Natural killer cell (primary cell): ENCODE measurements around the gene SLC6A17. TPM values are rescaled to one million over a fixed set of nuclear protein-coding genes. Genes with fewer than 3 reads are reported as not detected.

Experiments
- ATAC-seq, 3 donors: fragments of 150-1000 bp in 2 of 3; fragments of 200-7000 bp in 1 of 3; cut with Tn5 transposase; 1 replicate in 1 of 3; 2 replicates in 2 of 3; pipeline ENCODE4 v1.10.0; 2021; ENCODE audit warnings: mild to moderate bottlenecking in 2 of 3, moderate library complexity in 2 of 3
- DNase-seq, 2 donors: peaks; one replicate each; pipeline versions ENCODE4 v3.0.0 to v3.0.0-alpha.2; 2013 to 2021; ENCODE audit warnings: mixed read lengths in 1 of 2
- H3K27ac ChIP-seq: one replicate; pipeline ENCODE4 v1.5.1; 2013; ENCODE audit warnings: mild to moderate bottlenecking, low read length
- H3K27me3 ChIP-seq: one replicate; pipeline ENCODE4 v1.6.1; 2013; ENCODE audit warnings: low read length; ENCODE audit not compliant: control insufficient read depth, insufficient read depth
- H3K36me3 ChIP-seq: one replicate; pipeline ENCODE4 v1.6.1; 2013; ENCODE audit warnings: low read length; ENCODE audit not compliant: control insufficient read depth, insufficient read depth
- H3K4me1 ChIP-seq: one replicate; pipeline ENCODE4 v1.6.1; 2013; ENCODE audit warnings: low read length; ENCODE audit not compliant: control insufficient read depth, insufficient read depth
- H3K4me3 ChIP-seq: one replicate; pipeline ENCODE4 v1.5.1; 2013; ENCODE audit warnings: low read length
- H3K9me3 ChIP-seq: one replicate; pipeline ENCODE4 v1.6.1; 2013; ENCODE audit warnings: low read length; ENCODE audit not compliant: control insufficient read depth, insufficient read depth
- H3K27ac Mint-ChIP-seq, 2 donors: one replicate each; pipeline ENCODE4 v1.8.0; 2022; ENCODE audit warnings: mild to moderate bottlenecking in 2 of 2, mixed read lengths in 2 of 2, moderate library complexity in 1 of 2
- H3K27me3 Mint-ChIP-seq, 2 donors: one replicate each; pipeline ENCODE4 v1.8.0; 2022; ENCODE audit warnings: low read depth in 2 of 2, mixed read lengths in 2 of 2
- H3K36me3 Mint-ChIP-seq: one replicate; pipeline ENCODE4 v1.8.0; 2022; ENCODE audit warnings: mixed read lengths
- H3K4me1 Mint-ChIP-seq, 2 donors: one replicate each; pipeline ENCODE4 v1.8.0; 2022; ENCODE audit warnings: mixed read lengths in 2 of 2
- H3K4me3 Mint-ChIP-seq: one replicate; pipeline ENCODE4 v1.8.0; 2022; ENCODE audit warnings: mild to moderate bottlenecking, moderate library complexity, mixed read lengths
- H3K9me3 Mint-ChIP-seq, 2 donors: one replicate each; pipeline ENCODE4 v1.8.0; 2022; ENCODE audit warnings: mixed read lengths in 2 of 2
- WGBS: methylation state at CpG from one replicate; pipeline ENCODE4 v1.1.7; 2013; ENCODE audit warnings: missing lambda C conversion rate; ENCODE audit not compliant: insufficient coverage; 5-methylcytosine and 5-hydroxymethylcytosine counted together
- intact Hi-C: fragments of 100-400 bp; cut with micrococcal nuclease; formaldehyde crosslinking; loops from one replicate; pipeline ENCODE4 v1.14.2; 2022
- total RNA-seq, 4 donors: library from RNA; stranded (reverse); fragments of 120-200 nt in 1 of 4; gene quantifications; one replicate each; pipeline versions ENCODE4 v1.2.3 to v1.2.4, GENCODE V29; 2013 to 2022
- TF ChIP-seq, protein P1 (sequence below): fragments of 200-600 bp; IDR thresholded peaks from one replicate; pipeline ENCODE4 v1.8.0; 2022; ENCODE audit warnings: antibody characterized with exemption

The SLC6A17 gene
- total RNA-seq, 3 donors from 2014 or later (not counting 1 experiment from before 2014, with no cell fraction given): not detected

DNA sequence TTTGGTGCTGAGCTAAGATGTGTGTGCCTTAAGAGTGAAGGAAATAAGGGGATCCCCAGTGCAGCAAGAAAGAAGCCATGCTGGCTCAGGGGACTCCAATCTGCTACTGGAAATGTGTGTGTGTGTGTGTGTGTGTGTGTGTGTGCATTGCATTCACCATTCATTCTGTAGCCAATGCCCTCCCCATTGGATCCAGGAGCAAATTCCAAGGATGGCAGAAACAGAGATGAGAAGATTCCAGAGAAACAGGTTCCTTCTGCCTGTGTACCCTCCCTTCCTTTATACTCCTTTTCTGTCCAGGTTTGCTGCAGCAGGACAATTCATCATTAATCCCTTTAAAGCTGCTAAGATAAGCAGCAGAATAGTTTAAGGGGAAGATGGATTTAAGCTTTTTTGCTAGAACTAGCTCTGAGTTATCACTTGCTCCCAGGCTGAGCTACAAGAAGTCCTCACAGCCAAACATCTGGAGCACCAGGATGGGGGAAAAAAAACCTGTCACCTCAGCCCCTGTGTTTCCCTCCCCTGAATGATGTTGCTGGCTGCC is 3.2 kb downstream of the SLC6A17 start:
- peaks cover 18% of the 10 kb centered on the region for H3K27me3 ChIP-seq
- no peaks in the 10 kb centered on the region for H3K36me3 ChIP-seq
- Mint-ChIP-seq H3K4me1 (no peaks in the 10 kb centered on the region), H3K9me3 (peaks cover 0 to 3% of the 10 kb centered on the region in 2 donors), H3K27ac (no peak overlapping the region), H3K4me3 (no peak overlapping the region), H3K36me3 (no peaks in the 10 kb centered on the region), H3K27me3 (peaks cover 39 to 52% of the 10 kb centered on the region in 2 donors)
- no peak overlapping the region for H3K4me3 ChIP-seq
- no peak for DNase-seq
- H3K9me3 ChIP-seq: no peaks in the 10 kb centered on the region
- no peaks in the 10 kb centered on the region for H3K4me1 ChIP-seq
- intact Hi-C loops: no loop called here
- no peak overlapping the region for H3K27ac ChIP-seq
- no peak for ATAC-seq
- TF ChIP-seq, protein P1, sequence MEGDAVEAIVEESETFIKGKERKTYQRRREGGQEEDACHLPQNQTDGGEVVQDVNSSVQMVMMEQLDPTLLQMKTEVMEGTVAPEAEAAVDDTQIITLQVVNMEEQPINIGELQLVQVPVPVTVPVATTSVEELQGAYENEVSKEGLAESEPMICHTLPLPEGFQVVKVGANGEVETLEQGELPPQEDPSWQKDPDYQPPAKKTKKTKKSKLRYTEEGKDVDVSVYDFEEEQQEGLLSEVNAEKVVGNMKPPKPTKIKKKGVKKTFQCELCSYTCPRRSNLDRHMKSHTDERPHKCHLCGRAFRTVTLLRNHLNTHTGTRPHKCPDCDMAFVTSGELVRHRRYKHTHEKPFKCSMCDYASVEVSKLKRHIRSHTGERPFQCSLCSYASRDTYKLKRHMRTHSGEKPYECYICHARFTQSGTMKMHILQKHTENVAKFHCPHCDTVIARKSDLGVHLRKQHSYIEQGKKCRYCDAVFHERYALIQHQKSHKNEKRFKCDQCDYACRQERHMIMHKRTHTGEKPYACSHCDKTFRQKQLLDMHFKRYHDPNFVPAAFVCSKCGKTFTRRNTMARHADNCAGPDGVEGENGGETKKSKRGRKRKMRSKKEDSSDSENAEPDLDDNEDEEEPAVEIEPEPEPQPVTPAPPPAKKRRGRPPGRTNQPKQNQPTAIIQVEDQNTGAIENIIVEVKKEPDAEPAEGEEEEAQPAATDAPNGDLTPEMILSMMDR: no peak

DNA sequence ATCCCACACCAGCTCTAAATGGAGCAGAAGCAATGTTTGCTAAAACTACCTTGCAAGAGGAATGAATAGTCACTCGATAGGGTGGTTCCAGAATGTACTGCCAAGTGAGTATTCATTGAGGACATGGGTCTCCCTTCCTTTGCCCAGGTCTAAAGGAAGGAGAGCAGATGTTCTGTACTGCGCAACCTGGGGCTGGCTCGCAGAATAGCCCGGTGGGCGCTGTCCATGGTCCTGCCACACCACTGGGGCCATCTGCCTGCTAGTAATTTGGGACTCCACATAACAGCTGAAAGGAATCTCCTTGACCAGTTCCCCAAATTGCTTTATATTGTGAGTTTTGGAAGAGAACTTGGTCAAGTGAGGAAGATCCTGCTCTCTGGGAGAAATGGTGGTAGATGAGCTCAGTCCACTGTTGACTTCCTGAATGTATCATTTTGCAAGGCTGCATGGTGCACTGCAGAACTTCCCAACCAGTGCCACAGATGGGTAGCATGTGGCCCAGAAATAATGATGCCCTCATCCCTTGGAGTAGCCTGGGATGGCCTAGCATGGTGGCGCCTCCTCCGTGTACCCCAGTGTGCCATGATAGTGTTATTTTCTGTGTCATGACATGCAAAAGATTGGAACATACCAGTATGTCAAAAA is 5.7 kb downstream of the SLC6A17 start:
- peaks cover 37 to 43% of the 10 kb centered on the region in 2 donors for H3K27me3 Mint-ChIP-seq
- H3K9me3 Mint-ChIP-seq: peaks cover 0 to 3% of the 10 kb centered on the region in 2 donors
- H3K4me3 Mint-ChIP-seq: no peak overlapping the region
- H3K4me3 ChIP-seq: no peak overlapping the region
- no peaks in the 10 kb centered on the region for H3K9me3 ChIP-seq
- no peaks in the 10 kb centered on the region for H3K4me1 Mint-ChIP-seq
- H3K27ac ChIP-seq: no peak overlapping the region
- ATAC-seq (peak in 1 of 3 donors; percentile 61), DNase-seq (peak; percentile 26 to 56)
- TF ChIP-seq, protein P1: no peak
- H3K36me3 ChIP-seq: no peaks in the 10 kb centered on the region
- 19% methylated on average over 7 of the region's 7 CpGs for WGBS
- H3K4me1 ChIP-seq: no peaks in the 10 kb centered on the region
- peaks cover 18% of the 10 kb centered on the region for H3K27me3 ChIP-seq
- intact Hi-C loops: no loop called here
- H3K36me3 Mint-ChIP-seq: no peaks in the 10 kb centered on the region
- H3K27ac Mint-ChIP-seq: no peak overlapping the region

DNA sequence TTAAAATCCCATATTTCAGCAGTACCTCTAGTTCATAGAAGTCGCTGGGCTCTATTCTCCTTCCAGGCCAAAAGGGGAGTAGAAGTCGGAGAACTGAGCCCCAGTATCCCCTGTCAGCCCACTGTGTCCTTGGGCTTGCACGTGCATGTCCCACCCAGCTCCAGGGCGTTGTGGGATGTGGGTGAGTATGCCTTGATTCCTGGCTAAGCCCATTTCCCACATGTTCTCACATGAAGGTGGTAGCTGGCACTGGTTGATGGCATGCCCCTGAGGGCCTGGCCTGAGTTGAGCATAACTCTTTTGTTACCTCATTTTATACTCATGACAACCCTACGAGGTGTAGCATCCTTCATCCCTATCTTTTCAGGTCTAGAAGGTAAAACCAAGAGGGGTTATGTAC is 8.0 kb downstream of the SLC6A17 start:
- WGBS: 66% methylated on average over 5 of the region's 5 CpGs
- Mint-ChIP-seq H3K4me1 (no peaks in the 10 kb centered on the region), H3K27ac (no peak overlapping the region), H3K36me3 (no peaks in the 10 kb centered on the region), H3K4me3 (no peak overlapping the region), H3K9me3 (peaks cover 0 to 3% of the 10 kb centered on the region in 2 donors), H3K27me3 (peaks cover 30 to 38% of the 10 kb centered on the region in 2 donors)
- Histone ChIP-seq H3K4me3 (no peak overlapping the region), H3K36me3 (no peaks in the 10 kb centered on the region), H3K27me3 (peaks cover 7% of the 10 kb centered on the region), H3K9me3 (no peaks in the 10 kb centered on the region), H3K27ac (no peak overlapping the region), H3K4me1 (no peaks in the 10 kb centered on the region)
- intact Hi-C loops: no loop called here
- TF ChIP-seq, protein P1: no peak
- ATAC-seq (no peak), DNase-seq (no peak)

DNA sequence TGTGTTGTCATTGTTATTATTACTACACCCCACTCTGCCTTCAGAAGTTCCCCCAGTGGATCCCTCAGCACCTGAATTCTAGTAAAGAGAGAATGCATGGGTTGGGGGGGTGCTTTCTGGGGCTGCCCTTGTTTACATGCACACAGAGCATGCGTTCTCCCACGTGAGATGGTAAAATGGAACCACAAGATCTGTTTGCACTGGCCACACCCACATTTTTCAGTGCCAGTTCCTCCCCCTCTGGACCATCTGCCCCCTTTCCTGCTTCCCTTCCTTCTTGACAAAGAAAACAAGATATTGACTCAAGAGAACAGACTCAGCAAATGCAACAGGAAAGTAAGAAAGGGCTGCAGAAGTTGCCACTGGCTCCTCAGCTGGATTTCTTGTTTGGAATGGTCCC is 8.9 kb downstream of the SLC6A17 start:
- intact Hi-C loops: no loop called here
- 23% methylated on average over 2 of the region's 2 CpGs for WGBS
- Mint-ChIP-seq H3K36me3 (no peaks in the 10 kb centered on the region), H3K9me3 (peaks cover 0 to 3% of the 10 kb centered on the region in 2 donors), H3K27ac (no peak overlapping the region), H3K4me1 (no peaks in the 10 kb centered on the region), H3K4me3 (no peak overlapping the region), H3K27me3 (peaks cover 32 to 38% of the 10 kb centered on the region in 2 donors)
- Histone ChIP-seq H3K4me1 (no peaks in the 10 kb centered on the region), H3K36me3 (no peaks in the 10 kb centered on the region), H3K9me3 (no peaks in the 10 kb centered on the region), H3K27ac (no peak overlapping the region), H3K4me3 (no peak overlapping the region), H3K27me3 (peaks cover 7% of the 10 kb centered on the region)
- TF ChIP-seq, protein P1: no peak
- no peak for ATAC-seq
- DNase-seq: no peak
